NT2/D1 (cell line): Measurements from ENCODE around the gene TMED7.

Experiments
- SUZ12 ChIP-seq: IDR thresholded peaks from 2 replicates; pipeline ENCODE4 v1.6.1; 2011; ENCODE audit not compliant: insufficient read length, insufficient read depth; ENCODE audit errors: extremely low read depth
- YY1 ChIP-seq: IDR thresholded peaks from 2 replicates; pipeline ENCODE4 v1.6.1; 2011; ENCODE audit not compliant: insufficient read length, insufficient read depth
- ZNF274 ChIP-seq: IDR thresholded peaks from 2 replicates; pipeline ENCODE4 v1.6.1; 2011; ENCODE audit warnings: mild to moderate bottlenecking, low read depth, low read length

- TF ChIP-seq SUZ12: no peak
- no peak for TF ChIP-seq YY1
- no peak for TF ChIP-seq ZNF274
Measured at GRCh38 chr5:115661563-115661962, 35.7 kb upstream of the TMED7 start.
